HEK293 (cell line): ENCODE measurements around the gene MATN1.

Experiments
- CTCF ChIA-PET: fragments of 350-600 bp; formaldehyde crosslinking; extraction: SDS; loops from one replicate; lab custom pipeline; 2021; ENCODE audit warnings: antibody characterized with exemption; lab: Yijun Ruan, JAX
- POLR2A ChIA-PET: fragments of 300-600 bp; formaldehyde crosslinking; extraction: SDS; loops from one replicate; lab custom pipeline; 2020; ENCODE audit warnings: antibody characterized with exemption, inconsistent platforms; lab: Yijun Ruan, JAX
- H3K27ac ChIP-seq: fragments of 200-500 bp; sonication (Bioruptor generic); 2 replicates; pipeline ENCODE4 v1.5.1; 2014; ENCODE audit warnings: low read depth, low read length, control low read depth, inconsistent platforms; ENCODE audit errors: extremely low read depth
- H3K36me3 ChIP-seq, 2 experiments: fragments of 200-500 bp in 1 of 2; sonication (Bioruptor generic) in 1 of 2; 1 replicate in 1 of 2; 2 replicates in 1 of 2; pipeline ENCODE4 v1.5.1; 2014 to 2017; ENCODE audit warnings: inconsistent platforms in 2 of 2, low read length in 2 of 2; ENCODE audit not compliant: control insufficient read depth in 2 of 2, insufficient read depth in 1 of 2
- H3K4me1 ChIP-seq: fragments of 200-500 bp; sonication (Bioruptor generic); 2 replicates; pipeline ENCODE4 v1.5.1; 2014; ENCODE audit warnings: mild to moderate bottlenecking, low read length, inconsistent platforms; ENCODE audit not compliant: control insufficient read depth, insufficient read depth
- H3K4me3 ChIP-seq: 2 replicates; pipeline ENCODE4 v1.5.1; 2011; ENCODE audit warnings: low read depth, mild to moderate bottlenecking, control low read depth, low read length, moderate library complexity
- H3K9me3 ChIP-seq: fragments of 200-500 bp; sonication (Bioruptor generic); 2 replicates; pipeline ENCODE4 v1.5.1; 2014; ENCODE audit warnings: low read depth, low read length, inconsistent platforms; ENCODE audit not compliant: control insufficient read depth, insufficient read depth
- BCL11B ChIP-seq: fragments of 450-650 bp; formaldehyde crosslinking; IDR thresholded peaks from 2 replicates; pipeline ENCODE4 v1.5.1; 2016; ENCODE audit warnings: low read depth, missing biosample characterization, missing genetic modification characterization
- GFI1B ChIP-seq: fragments of 450-650 bp; formaldehyde crosslinking; IDR thresholded peaks from 2 replicates; pipeline ENCODE4 v1.5.1; 2016; ENCODE audit warnings: missing biosample characterization, missing genetic modification characterization
- MZF1 ChIP-seq: fragments of 450-650 bp; formaldehyde crosslinking; IDR thresholded peaks from 2 replicates; pipeline ENCODE4 v1.5.1; 2017; ENCODE audit warnings: missing biosample characterization, missing genetic modification characterization, borderline replicate concordance
- ZBTB20 ChIP-seq: fragments of 450-650 bp; formaldehyde crosslinking; IDR thresholded peaks from 2 replicates; pipeline ENCODE4 v1.5.1; 2016; ENCODE audit warnings: missing biosample characterization, missing genetic modification characterization
- ZBTB21 ChIP-seq: fragments of 450-650 bp; formaldehyde crosslinking; IDR thresholded peaks from 2 replicates; pipeline ENCODE4 v1.5.1; 2017; ENCODE audit warnings: missing biosample characterization, missing genetic modification characterization
- ZNF174 ChIP-seq: fragments of 450-650 bp; formaldehyde crosslinking; IDR thresholded peaks from 2 replicates; pipeline ENCODE4 v1.5.0; 2017; ENCODE audit warnings: missing biosample characterization, mild to moderate bottlenecking, missing genetic modification characterization
- ZNF324 ChIP-seq: fragments of 450-650 bp; formaldehyde crosslinking; IDR thresholded peaks from 2 replicates; pipeline ENCODE4 v1.5.1; 2016; ENCODE audit warnings: missing biosample characterization, missing genetic modification characterization
- ZNF394 ChIP-seq: fragments of 450-650 bp; formaldehyde crosslinking; IDR thresholded peaks from 2 replicates; pipeline ENCODE4 v1.5.1; 2016; ENCODE audit warnings: missing biosample characterization, missing genetic modification characterization, mild to moderate bottlenecking, moderate library complexity, borderline replicate concordance
- ZNF548 ChIP-seq: fragments of 450-650 bp; formaldehyde crosslinking; IDR thresholded peaks from 2 replicates; pipeline ENCODE4 v1.5.1; 2016; ENCODE audit warnings: missing biosample characterization, missing genetic modification characterization
- ZNF792 ChIP-seq: fragments of 450-650 bp; formaldehyde crosslinking; IDR thresholded peaks from 2 replicates; pipeline ENCODE4 v1.5.1; 2016; ENCODE audit warnings: missing biosample characterization, missing genetic modification characterization
- TF ChIP-seq, protein P1 (sequence below): fragments of 450-650 bp; formaldehyde crosslinking; IDR thresholded peaks from 2 replicates; pipeline ENCODE4 v1.5.1; 2016; ENCODE audit warnings: missing biosample characterization, missing genetic modification characterization
- TF ChIP-seq, protein P2 (sequence below): IDR thresholded peaks from 2 replicates; pipeline ENCODE4 v1.6.1; 2011; ENCODE audit warnings: mild to moderate bottlenecking, low read depth, low read length, borderline replicate concordance
- TF ChIP-seq, protein P3 (sequence below): fragments of 450-650 bp; formaldehyde crosslinking; IDR thresholded peaks from 2 replicates; pipeline ENCODE4 v1.5.1; 2016; ENCODE audit warnings: missing biosample characterization, missing genetic modification characterization

The MATN1 gene

DNA sequence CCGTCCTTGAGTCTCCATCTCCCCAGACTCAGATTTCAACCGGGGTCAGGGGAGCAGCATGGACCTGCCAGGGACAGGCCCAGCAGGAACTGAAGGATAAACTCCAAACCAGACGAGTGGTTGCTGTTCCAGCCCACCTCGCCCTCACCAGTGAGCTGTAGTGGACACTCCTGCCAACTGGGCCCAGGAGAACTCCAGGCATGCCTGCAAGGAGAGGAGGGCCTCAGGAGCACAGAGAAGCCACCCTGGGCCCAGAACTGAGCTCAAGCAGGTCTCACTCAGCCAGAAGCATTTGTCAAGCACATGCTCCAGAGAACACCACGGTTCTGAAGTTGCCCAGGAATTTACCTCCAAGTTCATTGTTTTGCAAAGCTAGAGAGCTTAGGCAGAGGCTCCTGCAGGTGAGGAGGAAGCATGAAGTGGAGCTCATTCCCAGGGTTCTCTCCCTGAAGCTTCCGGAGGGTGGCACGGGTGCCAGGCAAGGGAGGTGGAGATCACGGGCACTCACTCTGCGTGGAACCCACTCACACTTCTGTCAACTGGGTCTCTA is 61.0 kb downstream of the MATN1 start:
- ChIA-PET CTCF (interaction anchor here (0.6 kb wide), 1 partner anchor 12 kb away, joined by 3 read pairs; no protein-coding TSS in a partner anchor), POLR2A (no interaction called here)
- no peak overlapping the region for H3K4me3 ChIP-seq
- TF ChIP-seq ZNF394 (tag by site-specific recombination), result no peak
- TF ChIP-seq ZNF324, result no peak
- TF ChIP-seq MZF1, result no peak
- TF ChIP-seq, protein P1, sequence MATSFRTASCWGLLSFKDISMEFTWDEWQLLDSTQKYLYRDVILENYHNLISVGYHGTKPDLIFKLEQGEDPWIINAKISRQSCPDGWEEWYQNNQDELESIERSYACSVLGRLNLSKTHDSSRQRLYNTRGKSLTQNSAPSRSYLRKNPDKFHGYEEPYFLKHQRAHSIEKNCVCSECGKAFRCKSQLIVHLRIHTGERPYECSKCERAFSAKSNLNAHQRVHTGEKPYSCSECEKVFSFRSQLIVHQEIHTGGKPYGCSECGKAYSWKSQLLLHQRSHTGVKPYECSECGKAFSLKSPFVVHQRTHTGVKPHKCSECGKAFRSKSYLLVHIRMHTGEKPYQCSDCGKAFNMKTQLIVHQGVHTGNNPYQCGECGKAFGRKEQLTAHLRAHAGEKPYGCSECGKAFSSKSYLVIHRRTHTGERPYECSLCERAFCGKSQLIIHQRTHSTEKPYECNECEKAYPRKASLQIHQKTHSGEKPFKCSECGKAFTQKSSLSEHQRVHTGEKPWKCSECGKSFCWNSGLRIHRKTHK (tag by site-specific recombination), result no peak
- no peak for TF ChIP-seq ZNF792 (tag by site-specific recombination)
- no peak for TF ChIP-seq ZBTB21 (tag by site-specific recombination)
- no peak for TF ChIP-seq BCL11B (tag by site-specific recombination)
- no peak for TF ChIP-seq ZNF174 (tag by site-specific recombination)
- no peak for TF ChIP-seq ZBTB20 (tag by site-specific recombination)
- TF ChIP-seq, all 188 proteins: peak for 0
- Histone ChIP-seq H3K9me3 (no peaks in the 10 kb centered on the region), H3K4me1 (no peaks in the 10 kb centered on the region), H3K36me3 (no peaks in the 10 kb centered on the region), H3K27ac (no peak overlapping the region)

DNA sequence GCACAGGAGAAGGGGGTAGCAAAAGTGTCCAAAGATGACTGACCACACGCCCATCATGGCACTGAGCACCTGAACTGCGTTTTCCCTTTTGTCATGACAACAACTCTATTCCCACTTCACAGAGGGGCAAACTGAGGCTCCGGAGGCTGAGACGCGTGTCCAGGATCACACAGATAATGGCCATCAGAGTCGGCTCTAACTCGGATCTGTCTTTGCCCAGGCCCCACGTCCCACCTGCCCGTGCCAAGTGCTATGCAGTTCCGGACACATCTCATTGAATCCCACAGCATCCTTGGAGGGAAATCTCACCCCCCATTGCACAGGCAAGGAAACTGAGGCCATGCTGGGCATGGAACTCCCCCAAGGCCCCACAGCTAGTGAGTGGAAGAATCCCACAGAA is 62.1 kb downstream of the MATN1 start:
- CTCF ChIA-PET, result no interaction called here

More for the DNA sequence above, 62.1 kb downstream of the MATN1 start:
- Histone ChIP-seq H3K9me3 (no peaks in the 10 kb centered on the region), H3K27ac (no peak overlapping the region), H3K4me3 (no peak overlapping the region), H3K4me1 (no peaks in the 10 kb centered on the region), H3K36me3 (no peaks in the 10 kb centered on the region)
- POLR2A ChIA-PET, result no interaction called here
- TF ChIP-seq, protein P2, sequence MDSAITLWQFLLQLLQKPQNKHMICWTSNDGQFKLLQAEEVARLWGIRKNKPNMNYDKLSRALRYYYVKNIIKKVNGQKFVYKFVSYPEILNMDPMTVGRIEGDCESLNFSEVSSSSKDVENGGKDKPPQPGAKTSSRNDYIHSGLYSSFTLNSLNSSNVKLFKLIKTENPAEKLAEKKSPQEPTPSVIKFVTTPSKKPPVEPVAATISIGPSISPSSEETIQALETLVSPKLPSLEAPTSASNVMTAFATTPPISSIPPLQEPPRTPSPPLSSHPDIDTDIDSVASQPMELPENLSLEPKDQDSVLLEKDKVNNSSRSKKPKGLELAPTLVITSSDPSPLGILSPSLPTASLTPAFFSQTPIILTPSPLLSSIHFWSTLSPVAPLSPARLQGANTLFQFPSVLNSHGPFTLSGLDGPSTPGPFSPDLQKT, result no peak
- TF ChIP-seq GFI1B (tag by site-specific recombination), result no peak
- no peak for TF ChIP-seq ZNF548
- TF ChIP-seq, protein P3, sequence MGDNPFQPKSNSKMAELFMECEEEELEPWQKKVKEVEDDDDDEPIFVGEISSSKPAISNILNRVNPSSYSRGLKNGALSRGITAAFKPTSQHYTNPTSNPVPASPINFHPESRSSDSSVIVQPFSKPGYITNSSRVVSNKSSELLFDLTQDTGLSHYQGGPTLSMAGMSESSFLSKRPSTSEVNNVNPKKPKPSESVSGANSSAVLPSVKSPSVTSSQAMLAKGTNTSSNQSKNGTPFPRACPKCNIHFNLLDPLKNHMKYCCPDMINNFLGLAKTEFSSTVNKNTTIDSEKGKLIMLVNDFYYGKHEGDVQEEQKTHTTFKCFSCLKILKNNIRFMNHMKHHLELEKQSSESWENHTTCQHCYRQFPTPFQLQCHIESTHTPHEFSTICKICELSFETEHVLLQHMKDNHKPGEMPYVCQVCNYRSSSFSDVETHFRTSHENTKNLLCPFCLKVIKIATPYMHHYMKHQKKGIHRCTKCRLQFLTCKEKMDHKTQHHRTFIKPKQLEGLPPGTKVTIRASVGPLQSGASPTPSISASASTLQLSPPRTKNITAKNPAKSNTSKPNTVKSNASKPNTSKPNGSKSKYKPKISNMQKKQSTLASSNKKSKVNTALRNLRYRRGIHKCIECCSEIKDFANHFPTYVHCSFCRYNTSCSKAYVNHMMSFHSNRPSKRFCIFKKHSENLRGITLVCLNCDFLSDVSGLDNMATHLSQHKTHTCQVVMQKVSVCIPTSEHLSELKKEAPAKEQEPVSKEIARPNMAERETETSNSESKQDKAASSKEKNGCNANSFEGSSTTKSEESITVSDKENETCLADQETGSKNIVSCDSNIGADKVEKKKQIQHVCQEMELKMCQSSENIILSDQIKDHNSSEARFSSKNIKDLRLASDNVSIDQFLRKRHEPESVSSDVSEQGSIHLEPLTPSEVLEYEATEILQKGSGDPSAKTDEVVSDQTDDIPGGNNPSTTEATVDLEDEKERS (tag by site-specific recombination), result no peak
